ENCODE measurements around the gene HES2.

HES2 gene

GRCh38 chr1:6417961-6418667, 1.6 kb downstream of the HES2 start:
- no peaks in the 10 kb centered on the region for H3K36me3 ChIP-seq (ENCODE audit: insufficient read depth, low read length)
- no peak overlapping the region for H3K27ac ChIP-seq
- no peak for DNase-seq (ENCODE audit: low read depth, low spot score)
- no peak for TF ChIP-seq FOXP2 (optimal IDR thresholded peaks at IDR 0.05; ENCODE audit: control extremely low read depth, extremely low read length, insufficient read depth)
- no peak for TF ChIP-seq EZH2 (IDR thresholded peaks at IDR 0.05)
- no peak for TF ChIP-seq POLR2AphosphoS5 (IDR thresholded peaks at IDR 0.05; ENCODE audit: borderline replicate concordance, low read depth, low read length)
- no peak overlapping the region for H3K4me3 ChIP-seq
- no peak overlapping the region for H3K9ac ChIP-seq (ENCODE audit: insufficient read length)
- H3K9me3 ChIP-seq (ENCODE audit: low read depth, low read length): no peaks in the 10 kb centered on the region

DNA sequence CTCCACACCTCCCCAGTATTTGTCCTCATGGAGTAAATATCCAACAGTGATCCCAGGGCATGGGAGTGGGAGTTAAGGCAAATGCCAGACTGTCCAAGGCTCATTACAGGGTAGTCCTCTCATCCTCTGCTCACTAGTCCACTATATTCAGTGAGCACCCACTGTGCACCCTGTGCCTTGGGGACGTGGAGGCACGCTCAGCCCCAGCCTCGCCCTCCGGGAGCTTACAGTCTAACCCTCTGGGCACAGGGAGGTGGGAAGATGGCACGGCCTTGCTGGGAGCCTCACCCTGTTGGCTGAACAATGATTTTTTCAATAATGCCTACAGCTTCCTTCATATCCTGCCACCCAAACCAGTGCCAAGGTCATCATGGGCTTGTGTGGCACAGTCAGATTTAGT, 2.8 kb downstream of the HES2 start:
- H3K4me3 ChIP-seq: no peak overlapping the region
- DNase-seq (ENCODE audit: low read depth, low spot score): no peak
- no peak overlapping the region for H3K27ac ChIP-seq
- no peaks in the 10 kb centered on the region for H3K36me3 ChIP-seq (ENCODE audit: insufficient read depth, low read length)
- no peak overlapping the region for H3K9ac ChIP-seq (ENCODE audit: insufficient read length)
- TF ChIP-seq FOXP2 (optimal IDR thresholded peaks at IDR 0.05; ENCODE audit: control extremely low read depth, extremely low read length, insufficient read depth) (no peak), EZH2 (IDR thresholded peaks at IDR 0.05) (no peak), POLR2AphosphoS5 (IDR thresholded peaks at IDR 0.05; ENCODE audit: borderline replicate concordance, low read depth, low read length) (no peak)
- no peaks in the 10 kb centered on the region for H3K9me3 ChIP-seq (ENCODE audit: low read depth, low read length)

GRCh38 chr1:6416295-6416656, 3.4 kb downstream of the HES2 start:
- no peaks in the 10 kb centered on the region for H3K9me3 ChIP-seq (ENCODE audit: low read depth, low read length)
- no peak overlapping the region for H3K4me3 ChIP-seq
- no peaks in the 10 kb centered on the region for H3K36me3 ChIP-seq (ENCODE audit: insufficient read depth, low read length)
- DNase-seq (ENCODE audit: low read depth, low spot score): no peak
- no peak for TF ChIP-seq EZH2 (IDR thresholded peaks at IDR 0.05)
- no peak for TF ChIP-seq POLR2AphosphoS5 (IDR thresholded peaks at IDR 0.05; ENCODE audit: borderline replicate concordance, low read depth, low read length)
- H3K9ac ChIP-seq (ENCODE audit: insufficient read length): no peak overlapping the region
- H3K27ac ChIP-seq: no peak overlapping the region

GRCh38 chr1:6414881-6415626, 4.7 kb downstream of the HES2 start:
- H3K9ac ChIP-seq (ENCODE audit: insufficient read length): no peak overlapping the region
- no peak for DNase-seq (ENCODE audit: low read depth, low spot score)
- H3K4me3 ChIP-seq: no peak overlapping the region
- TF ChIP-seq EZH2 (IDR thresholded peaks at IDR 0.05) (no peak), POLR2AphosphoS5 (IDR thresholded peaks at IDR 0.05; ENCODE audit: borderline replicate concordance, low read depth, low read length) (no peak), FOXP2 (optimal IDR thresholded peaks at IDR 0.05; ENCODE audit: control extremely low read depth, extremely low read length, insufficient read depth) (no peak)
- no peaks in the 10 kb centered on the region for H3K36me3 ChIP-seq (ENCODE audit: insufficient read depth, low read length)
- no peaks in the 10 kb centered on the region for H3K9me3 ChIP-seq (ENCODE audit: low read depth, low read length)
- no peak overlapping the region for H3K27ac ChIP-seq

DNA sequence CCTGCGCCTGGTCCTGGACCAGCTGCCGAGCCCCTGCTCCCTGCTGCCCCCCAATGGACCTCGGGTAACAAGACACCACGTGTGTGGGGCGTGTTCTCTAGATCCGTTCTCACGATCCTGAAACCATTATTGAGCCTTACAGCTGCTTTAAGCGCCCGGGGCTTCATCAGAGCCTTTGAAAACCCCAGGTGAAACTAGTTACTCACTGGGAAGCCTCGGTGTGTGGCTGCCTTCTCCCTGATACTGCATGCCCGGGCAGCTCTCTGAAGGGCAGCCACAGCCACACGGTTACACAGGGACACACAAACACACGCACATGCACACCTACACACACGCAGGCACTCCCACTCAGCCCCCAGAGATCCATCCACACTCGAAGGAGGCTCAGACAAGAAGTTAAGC, 5.3 kb downstream of the HES2 start:
- Histone ChIP-seq H3K9ac (ENCODE audit: insufficient read length) (no peak overlapping the region), H3K9me3 (ENCODE audit: low read depth, low read length) (no peaks in the 10 kb centered on the region), H3K27ac (no peak overlapping the region), H3K36me3 (ENCODE audit: insufficient read depth, low read length) (no peaks in the 10 kb centered on the region), H3K4me3 (no peak overlapping the region)
- no peak for TF ChIP-seq FOXP2 (optimal IDR thresholded peaks at IDR 0.05; ENCODE audit: control extremely low read depth, extremely low read length, insufficient read depth)
- no peak for TF ChIP-seq EZH2 (IDR thresholded peaks at IDR 0.05)
- TF ChIP-seq POLR2AphosphoS5 (IDR thresholded peaks at IDR 0.05; ENCODE audit: borderline replicate concordance, low read depth, low read length): no peak
- DNase-seq (ENCODE audit: low read depth, low spot score): no peak

- no peak for TF ChIP-seq POLR2AphosphoS5 (IDR thresholded peaks at IDR 0.05; ENCODE audit: borderline replicate concordance, low read depth, low read length)
- TF ChIP-seq FOXP2 (optimal IDR thresholded peaks at IDR 0.05; ENCODE audit: control extremely low read depth, extremely low read length, insufficient read depth): no peak
- no peak for TF ChIP-seq EZH2 (IDR thresholded peaks at IDR 0.05)
- H3K9me3 ChIP-seq (ENCODE audit: low read depth, low read length): no peaks in the 10 kb centered on the region
- H3K27ac ChIP-seq: no peak overlapping the region
- no peaks in the 10 kb centered on the region for H3K36me3 ChIP-seq (ENCODE audit: insufficient read depth, low read length)
- H3K9ac ChIP-seq (ENCODE audit: insufficient read length): no peak overlapping the region
- DNase-seq (ENCODE audit: low read depth, low spot score): no peak
- no peak overlapping the region for H3K4me3 ChIP-seq
Observed at GRCh38 chr1:6412896-6413295, 6.8 kb downstream of the HES2 start.

- no peak overlapping the region for H3K9ac ChIP-seq (ENCODE audit: insufficient read length)
- no peak overlapping the region for H3K4me3 ChIP-seq
- H3K27ac ChIP-seq: no peak overlapping the region
- no peaks in the 10 kb centered on the region for H3K36me3 ChIP-seq (ENCODE audit: insufficient read depth, low read length)
- DNase-seq (ENCODE audit: low read depth, low spot score): no peak
- TF ChIP-seq POLR2AphosphoS5 (IDR thresholded peaks at IDR 0.05; ENCODE audit: borderline replicate concordance, low read depth, low read length): no peak
- TF ChIP-seq EZH2 (IDR thresholded peaks at IDR 0.05): no peak
- no peak for TF ChIP-seq FOXP2 (optimal IDR thresholded peaks at IDR 0.05; ENCODE audit: control extremely low read depth, extremely low read length, insufficient read depth)
- no peaks in the 10 kb centered on the region for H3K9me3 ChIP-seq (ENCODE audit: low read depth, low read length)
Observed at GRCh38 chr1:6410248-6410893, 9.3 kb downstream of the HES2 start.

GRCh38 chr1:6409733-6410132, 10.0 kb downstream of the HES2 start:
- no peak for DNase-seq (ENCODE audit: low read depth, low spot score)
- TF ChIP-seq POLR2AphosphoS5 (IDR thresholded peaks at IDR 0.05; ENCODE audit: borderline replicate concordance, low read depth, low read length): no peak
- no peak for TF ChIP-seq EZH2 (IDR thresholded peaks at IDR 0.05)
- no peak for TF ChIP-seq FOXP2 (optimal IDR thresholded peaks at IDR 0.05; ENCODE audit: control extremely low read depth, extremely low read length, insufficient read depth)
- Histone ChIP-seq H3K9ac (ENCODE audit: insufficient read length) (no peak overlapping the region), H3K36me3 (ENCODE audit: insufficient read depth, low read length) (no peaks in the 10 kb centered on the region), H3K27ac (no peak overlapping the region), H3K9me3 (ENCODE audit: low read depth, low read length) (no peaks in the 10 kb centered on the region), H3K4me3 (no peak overlapping the region)

Data from SK-N-MC (cell line).